Vagina (tissue), 2 donors: Measurements from ENCODE around the gene ANTXR1. TPM values are rescaled to one million over a fixed set of nuclear protein-coding genes. Genes with fewer than 3 reads are reported as not detected.

Source experiments
- DNase-seq, 2 donors: peaks; one replicate each; pipeline ENCODE4 v3.0.0-alpha.2; 2017; ENCODE audit errors: extremely low spot score in 2 of 2
- H3K27ac ChIP-seq: fragments of 200-600 bp; sonication (generic); one replicate; pipeline ENCODE4 v1.5.1; 2019
- H3K27me3 ChIP-seq: fragments of 200-600 bp; sonication (generic); one replicate; pipeline ENCODE4 v1.5.1; 2019
- H3K36me3 ChIP-seq, 2 donors: fragments of 200-600 bp; sonication (generic); one replicate each; pipeline ENCODE4 v1.5.1; 2017 to 2019
- H3K4me1 ChIP-seq: fragments of 200-600 bp; sonication (generic); one replicate; pipeline ENCODE4 v1.5.1; 2019
- H3K4me3 ChIP-seq, 2 donors: fragments of 200-600 bp; sonication (generic); 1 replicate in 1 of 2; 2 replicates in 1 of 2; pipeline ENCODE4 v1.5.1; 2016 to 2019
- H3K9me3 ChIP-seq: fragments of 200-600 bp; sonication (generic); one replicate; pipeline ENCODE4 v1.5.1; 2019
- CTCF ChIP-seq, 3 experiments: fragments of 450-650 bp in 2 of 3; fragments of 200-600 bp in 1 of 3; sonication (generic) in 1 of 3; IDR thresholded peaks; one replicate each; pipeline ENCODE4 v1.5.1; 2017 to 2019; ENCODE audit warnings: antibody characterized with exemption in 3 of 3, mild to moderate bottlenecking in 2 of 3, moderate library complexity in 2 of 3
- POLR2A ChIP-seq, 2 donors: fragments of 450-650 bp; IDR thresholded peaks; one replicate each; pipeline ENCODE4 v1.6.1; 2017; ENCODE audit warnings: antibody characterized with exemption in 2 of 2, mild to moderate bottlenecking in 2 of 2, moderate library complexity in 2 of 2
- POLR2AphosphoS5 ChIP-seq, 2 donors: sonication (generic); formaldehyde crosslinking; IDR thresholded peaks; one replicate each; pipeline ENCODE4 v1.9.0; 2017; ENCODE audit warnings: antibody characterized with exemption in 2 of 2, mild to moderate bottlenecking in 2 of 2, low read depth in 1 of 2; ENCODE audit not compliant: insufficient read depth in 1 of 2
- intact Hi-C: fragments of 100-400 bp; cut with DNase I; formaldehyde crosslinking; loops from one replicate; pipeline ENCODE4 v1.15.1; 2023
- total RNA-seq: library from RNA; depleted of rRNA; stranded (reverse); fragments of >200 nt; gene quantifications from one replicate; pipeline ENCODE4 v1.2.3, GENCODE V29; 2016

ANTXR1 gene
- total RNA-seq, 1 donor from 2014 or later, result 102 TPM

GRCh38 chr2:69073928-69074570, 61.1 kb downstream of the ANTXR1 start:
- intact Hi-C loops, result no loop called here
- no peak for DNase-seq
- Histone ChIP-seq H3K4me3 (no peak overlapping the region), H3K27ac (no peak overlapping the region), H3K36me3 (peaks cover 0 to 16% of the 10 kb centered on the region in 2 donors), H3K9me3 (no peaks in the 10 kb centered on the region), H3K27me3 (no peaks in the 10 kb centered on the region), H3K4me1 (no peaks in the 10 kb centered on the region)
- TF ChIP-seq CTCF (IDR thresholded peaks at IDR 0.05), result no peak
- TF ChIP-seq POLR2A (IDR thresholded peaks at IDR 0.05), result no peak
- no peak for TF ChIP-seq POLR2AphosphoS5 (IDR thresholded peaks at IDR 0.05; ENCODE audit: insufficient read depth in 1 of 2, low read depth in 1 of 2)

- Histone ChIP-seq H3K27ac (no peak overlapping the region), H3K4me3 (no peak overlapping the region), H3K36me3 (peaks cover 0 to 16% of the 10 kb centered on the region in 2 donors), H3K27me3 (no peaks in the 10 kb centered on the region), H3K9me3 (no peaks in the 10 kb centered on the region), H3K4me1 (no peaks in the 10 kb centered on the region)
- DNase-seq, result no peak
- no peak for TF ChIP-seq CTCF (IDR thresholded peaks at IDR 0.05)
- TF ChIP-seq POLR2AphosphoS5 (IDR thresholded peaks at IDR 0.05; ENCODE audit: insufficient read depth in 1 of 2, low read depth in 1 of 2), result no peak
- TF ChIP-seq POLR2A (IDR thresholded peaks at IDR 0.05), result no peak
- intact Hi-C loops, result no loop called here
Measured at GRCh38 chr2:69074918-69075317, 61.9 kb downstream of the ANTXR1 start.

- intact Hi-C loops, result no loop called here
- no peak for DNase-seq
- no peaks in the 10 kb centered on the region for H3K27me3 ChIP-seq
- H3K9me3 ChIP-seq, result no peaks in the 10 kb centered on the region
- H3K27ac ChIP-seq, result no peak overlapping the region
- no peaks in the 10 kb centered on the region for H3K4me1 ChIP-seq
- H3K4me3 ChIP-seq, result no peak overlapping the region
- peaks cover 0 to 16% of the 10 kb centered on the region in 2 donors for H3K36me3 ChIP-seq
- TF ChIP-seq POLR2AphosphoS5 (IDR thresholded peaks at IDR 0.05; ENCODE audit: insufficient read depth in 1 of 2, low read depth in 1 of 2) (no peak), CTCF (IDR thresholded peaks at IDR 0.05) (no peak), POLR2A (IDR thresholded peaks at IDR 0.05) (no peak)
Measured at GRCh38 chr2:69075486-69075885, 62.5 kb downstream of the ANTXR1 start.

GRCh38 chr2:69076601-69077000, 63.6 kb downstream of the ANTXR1 start:
- Histone ChIP-seq H3K36me3 (peaks cover 0 to 16% of the 10 kb centered on the region in 2 donors), H3K4me1 (no peaks in the 10 kb centered on the region), H3K27me3 (no peaks in the 10 kb centered on the region), H3K27ac (no peak overlapping the region), H3K9me3 (no peaks in the 10 kb centered on the region), H3K4me3 (no peak overlapping the region)
- no peak for TF ChIP-seq CTCF (IDR thresholded peaks at IDR 0.05)
- TF ChIP-seq POLR2A (IDR thresholded peaks at IDR 0.05), result no peak
- no peak for TF ChIP-seq POLR2AphosphoS5 (IDR thresholded peaks at IDR 0.05; ENCODE audit: insufficient read depth in 1 of 2, low read depth in 1 of 2)
- intact Hi-C loops, result no loop called here
- no peak for DNase-seq

GRCh38 chr2:69077252-69077950, 64.4 kb downstream of the ANTXR1 start:
- Histone ChIP-seq H3K36me3 (peaks cover 0 to 16% of the 10 kb centered on the region in 2 donors), H3K9me3 (no peaks in the 10 kb centered on the region), H3K4me3 (no peak overlapping the region), H3K27ac (no peak overlapping the region), H3K4me1 (peaks cover 8% of the 10 kb centered on the region), H3K27me3 (no peaks in the 10 kb centered on the region)
- intact Hi-C loops, result no loop called here
- no peak for DNase-seq
- no peak for TF ChIP-seq CTCF (IDR thresholded peaks at IDR 0.05)
